ENCODE measurements around the gene SH3TC2. TPM values are rescaled to one million over a fixed set of nuclear protein-coding genes. Genes with fewer than 3 reads are reported as not detected.

Gene SH3TC2
- total RNA-seq, 1 donor from 2014 or later: 0.13 TPM

- Mint-ChIP-seq H3K4me3 (ENCODE audit: unreplicated experiment) (no peak overlapping the region), H3K27me3 (ENCODE audit: unreplicated experiment) (peaks cover 2% of the 10 kb centered on the region), H3K36me3 (ENCODE audit: low read depth, unreplicated experiment) (no peaks in the 10 kb centered on the region), H3K9me3 (ENCODE audit: unreplicated experiment) (no peaks in the 10 kb centered on the region), H3K4me1 (ENCODE audit: unreplicated experiment) (peaks cover 11% of the 10 kb centered on the region), H3K27ac (ENCODE audit: unreplicated experiment) (no peak overlapping the region)
- no peak for DNase-seq (ENCODE audit: low spot score)
- no peak for TF ChIP-seq CTCF (IDR thresholded peaks at IDR 0.05; ENCODE audit: unreplicated experiment)
Observed at GRCh38 chr5:149036168-149036567, 26.7 kb downstream of the SH3TC2 start.

DNA sequence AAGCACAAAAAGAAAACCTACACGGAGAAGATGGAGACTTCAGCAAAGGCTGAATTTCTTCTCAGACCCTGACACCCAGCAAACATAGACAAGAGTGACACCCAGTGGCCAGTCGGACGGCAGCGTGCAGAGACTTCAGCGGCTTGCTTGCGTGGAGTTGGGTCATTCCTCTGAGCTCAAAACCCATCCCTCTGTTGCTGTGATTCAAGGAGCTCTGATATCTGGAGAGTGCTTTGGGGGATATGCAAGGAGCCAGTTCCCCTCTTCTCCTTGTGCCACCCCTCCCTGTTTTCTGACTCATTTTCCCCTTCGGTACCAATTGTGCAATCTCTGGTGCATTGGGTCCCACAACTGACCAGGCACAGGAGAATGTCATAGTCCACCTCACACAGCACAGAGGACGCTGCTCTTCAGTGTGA lies 27.5 kb downstream of the SH3TC2 start:
- no peak overlapping the region for H3K4me3 Mint-ChIP-seq (ENCODE audit: unreplicated experiment)
- H3K36me3 Mint-ChIP-seq (ENCODE audit: low read depth, unreplicated experiment): no peaks in the 10 kb centered on the region
- DNase-seq (ENCODE audit: low spot score): peak; percentile 80
- TF ChIP-seq CTCF (IDR thresholded peaks at IDR 0.05; ENCODE audit: unreplicated experiment): peak; percentile 50
- peaks cover 9% of the 10 kb centered on the region for H3K4me1 Mint-ChIP-seq (ENCODE audit: unreplicated experiment)
- no peaks in the 10 kb centered on the region for H3K9me3 Mint-ChIP-seq (ENCODE audit: unreplicated experiment)
- H3K27ac Mint-ChIP-seq (ENCODE audit: unreplicated experiment): no peak overlapping the region
- peaks cover 2% of the 10 kb centered on the region for H3K27me3 Mint-ChIP-seq (ENCODE audit: unreplicated experiment)

- TF ChIP-seq CTCF (IDR thresholded peaks at IDR 0.05; ENCODE audit: unreplicated experiment): no peak
- H3K27ac Mint-ChIP-seq (ENCODE audit: unreplicated experiment): no peak overlapping the region
- DNase-seq (ENCODE audit: low spot score): no peak
- H3K9me3 Mint-ChIP-seq (ENCODE audit: unreplicated experiment): no peaks in the 10 kb centered on the region
- H3K4me1 Mint-ChIP-seq (ENCODE audit: unreplicated experiment): no peaks in the 10 kb centered on the region
- H3K27me3 Mint-ChIP-seq (ENCODE audit: unreplicated experiment): peaks cover 2% of the 10 kb centered on the region
- H3K4me3 Mint-ChIP-seq (ENCODE audit: unreplicated experiment): no peak overlapping the region
- no peaks in the 10 kb centered on the region for H3K36me3 Mint-ChIP-seq (ENCODE audit: low read depth, unreplicated experiment)
Observed at GRCh38 chr5:149030838-149031397, 31.9 kb downstream of the SH3TC2 start.

- Mint-ChIP-seq H3K4me1 (ENCODE audit: unreplicated experiment) (no peaks in the 10 kb centered on the region), H3K9me3 (ENCODE audit: unreplicated experiment) (no peaks in the 10 kb centered on the region), H3K4me3 (ENCODE audit: unreplicated experiment) (no peak overlapping the region), H3K27me3 (ENCODE audit: unreplicated experiment) (no peaks in the 10 kb centered on the region), H3K36me3 (ENCODE audit: low read depth, unreplicated experiment) (no peaks in the 10 kb centered on the region), H3K27ac (ENCODE audit: unreplicated experiment) (no peak overlapping the region)
- no peak for DNase-seq (ENCODE audit: low spot score)
- no peak for TF ChIP-seq CTCF (IDR thresholded peaks at IDR 0.05; ENCODE audit: unreplicated experiment)
Observed at GRCh38 chr5:149030392-149030791, 32.5 kb downstream of the SH3TC2 start.

DNA sequence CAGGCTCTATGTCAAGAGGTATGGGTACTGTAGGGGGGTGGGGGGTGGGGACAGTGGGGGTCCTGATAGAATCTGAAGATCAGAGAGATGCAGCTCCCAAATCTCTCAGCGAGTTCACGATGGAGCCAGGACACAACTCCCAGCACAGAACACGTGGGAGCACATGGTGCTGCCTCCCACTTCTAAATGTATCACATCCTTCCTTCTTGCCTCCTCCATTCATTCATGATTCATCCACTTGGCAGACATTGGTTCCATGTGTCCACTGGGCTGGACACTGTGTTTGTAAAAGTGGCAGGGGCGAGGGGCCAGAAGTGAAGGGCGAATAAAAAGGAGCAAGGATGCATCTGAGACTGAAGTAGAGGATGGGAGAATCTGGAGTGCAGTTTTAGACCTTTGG lies 33.9 kb downstream of the SH3TC2 start:
- Mint-ChIP-seq H3K27ac (ENCODE audit: unreplicated experiment) (no peak overlapping the region), H3K27me3 (ENCODE audit: unreplicated experiment) (no peaks in the 10 kb centered on the region), H3K36me3 (ENCODE audit: low read depth, unreplicated experiment) (no peaks in the 10 kb centered on the region), H3K4me3 (ENCODE audit: unreplicated experiment) (no peak overlapping the region), H3K4me1 (ENCODE audit: unreplicated experiment) (no peaks in the 10 kb centered on the region), H3K9me3 (ENCODE audit: unreplicated experiment) (no peaks in the 10 kb centered on the region)
- no peak for DNase-seq (ENCODE audit: low spot score)
- no peak for TF ChIP-seq CTCF (IDR thresholded peaks at IDR 0.05; ENCODE audit: unreplicated experiment)
